ENCODE results near the gene ZMYND8.

ZMYND8 gene

DNA sequence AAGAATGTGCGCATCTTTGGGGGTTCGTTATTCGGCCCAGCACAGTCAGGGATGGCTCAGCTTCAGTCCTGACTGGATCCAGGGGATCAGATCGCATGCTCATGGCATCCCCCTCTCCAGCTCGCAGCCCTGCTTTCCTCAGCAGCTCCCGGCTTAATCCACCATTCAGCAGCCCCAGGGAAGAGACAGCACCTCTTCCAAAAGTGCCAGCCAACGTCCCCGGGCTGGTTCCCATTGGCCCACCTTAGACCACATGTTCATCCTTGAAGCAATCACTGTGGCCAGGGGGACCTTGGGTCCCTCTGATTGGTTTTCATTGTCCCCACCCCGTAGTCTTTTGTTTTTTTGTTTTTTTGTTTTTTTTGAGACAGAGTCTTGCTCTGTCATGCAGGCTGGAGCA is 188.7 kb downstream of the ZMYND8 start:
- FAIRE-seq = no peak

DNA sequence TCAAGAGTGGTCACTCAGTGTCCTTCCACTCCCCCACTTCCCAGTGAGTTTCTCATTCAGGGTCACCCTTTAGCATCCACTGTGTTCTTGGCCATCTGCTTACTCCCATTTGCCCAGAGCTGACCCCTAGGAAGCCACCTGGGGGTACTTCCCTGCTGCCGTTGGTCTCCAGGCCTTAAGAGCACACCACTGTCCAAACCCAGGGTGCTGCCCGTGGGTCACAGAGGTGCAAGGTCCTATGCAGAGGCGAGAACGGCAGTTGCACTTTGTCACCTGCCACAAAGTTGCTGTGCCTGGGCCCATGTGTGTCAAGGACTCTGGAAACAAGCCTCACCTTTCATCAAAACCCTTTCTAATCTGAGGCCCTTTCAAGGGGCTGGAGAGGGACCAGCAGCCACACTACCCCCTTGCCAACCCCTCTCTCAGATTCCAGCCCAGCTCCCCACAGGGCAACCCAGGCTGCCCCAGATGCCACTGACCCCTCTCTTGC is 191.1 kb downstream of the ZMYND8 start:
- no peak for FAIRE-seq

DNA sequence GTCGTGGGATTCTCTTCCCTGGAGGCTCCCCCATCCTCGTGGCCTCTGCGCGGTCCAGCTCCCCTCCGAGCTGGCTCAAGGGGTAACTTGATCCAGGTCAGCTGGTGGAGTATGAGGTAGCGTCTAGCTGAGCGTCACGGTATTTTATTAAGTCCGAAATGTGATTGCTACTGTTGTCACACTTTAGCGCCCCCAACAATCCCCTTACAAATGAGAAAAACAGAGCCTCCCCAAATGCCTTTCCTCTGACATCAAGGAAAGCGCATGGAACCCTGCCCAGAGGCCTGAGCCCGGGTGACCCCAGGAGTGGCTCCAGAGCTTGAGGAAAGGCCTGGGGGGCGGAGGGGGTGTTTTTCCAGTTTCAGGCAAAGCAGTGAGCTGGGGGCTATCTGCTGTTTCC is 192.4 kb downstream of the ZMYND8 start:
- FAIRE-seq = no peak

GRCh38 chr20:47161411-47161810 is 195.1 kb downstream of the ZMYND8 start:
- no peak for FAIRE-seq

DNA sequence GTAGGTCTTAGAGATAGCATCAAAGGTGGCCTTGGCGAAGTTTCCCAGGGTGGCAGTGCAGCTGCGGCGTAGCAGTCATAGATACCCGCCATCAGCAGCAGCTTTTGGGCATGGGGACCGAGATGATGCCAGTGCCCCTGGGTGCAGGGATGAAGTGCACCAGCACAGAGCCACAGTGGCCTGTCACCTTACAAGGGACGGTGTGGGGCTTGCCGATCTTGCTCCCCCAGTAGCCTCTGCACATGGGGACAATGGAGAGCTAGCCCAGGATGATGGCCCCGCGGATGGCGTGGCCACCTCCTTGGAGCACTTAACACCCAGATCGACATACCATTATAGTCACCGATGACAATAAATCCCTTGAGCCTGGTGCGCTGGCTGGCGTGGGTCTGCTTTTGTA is 195.5 kb downstream of the ZMYND8 start:
- FAIRE-seq = no peak

- FAIRE-seq = no peak
Measured at GRCh38 chr20:47160240-47160639, 196.3 kb downstream of the ZMYND8 start.

Data from endometrium (tissue), 2 donors.